22Rv1 (cell line): ENCODE data around the gene TBX2.

Experiments
- ZFX ChIP-seq: fragments of 450-650 bp; IDR thresholded peaks from 2 replicates; pipeline ENCODE4 v1.6.1; 2017; ENCODE audit warnings: antibody characterized with exemption, borderline replicate concordance
- TF ChIP-seq, protein P1 (sequence below): fragments of 450-650 bp; IDR thresholded peaks from 2 replicates; pipeline ENCODE4 v1.5.1; 2017; ENCODE audit warnings: mild to moderate bottlenecking

GRCh38 chr17:61420745-61421398 is 21.2 kb downstream of the TBX2 start:
- TF ChIP-seq, protein P1, sequence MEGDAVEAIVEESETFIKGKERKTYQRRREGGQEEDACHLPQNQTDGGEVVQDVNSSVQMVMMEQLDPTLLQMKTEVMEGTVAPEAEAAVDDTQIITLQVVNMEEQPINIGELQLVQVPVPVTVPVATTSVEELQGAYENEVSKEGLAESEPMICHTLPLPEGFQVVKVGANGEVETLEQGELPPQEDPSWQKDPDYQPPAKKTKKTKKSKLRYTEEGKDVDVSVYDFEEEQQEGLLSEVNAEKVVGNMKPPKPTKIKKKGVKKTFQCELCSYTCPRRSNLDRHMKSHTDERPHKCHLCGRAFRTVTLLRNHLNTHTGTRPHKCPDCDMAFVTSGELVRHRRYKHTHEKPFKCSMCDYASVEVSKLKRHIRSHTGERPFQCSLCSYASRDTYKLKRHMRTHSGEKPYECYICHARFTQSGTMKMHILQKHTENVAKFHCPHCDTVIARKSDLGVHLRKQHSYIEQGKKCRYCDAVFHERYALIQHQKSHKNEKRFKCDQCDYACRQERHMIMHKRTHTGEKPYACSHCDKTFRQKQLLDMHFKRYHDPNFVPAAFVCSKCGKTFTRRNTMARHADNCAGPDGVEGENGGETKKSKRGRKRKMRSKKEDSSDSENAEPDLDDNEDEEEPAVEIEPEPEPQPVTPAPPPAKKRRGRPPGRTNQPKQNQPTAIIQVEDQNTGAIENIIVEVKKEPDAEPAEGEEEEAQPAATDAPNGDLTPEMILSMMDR, result no peak
- no peak for TF ChIP-seq ZFX
